Fibroblast of lung (primary cell): ENCODE measurements around the gene NINL. TPM values are rescaled to one million over a fixed set of nuclear protein-coding genes. Genes with fewer than 3 reads are reported as not detected.
"Not testable (repeated sequence)": the region's sequence is repeated elsewhere in the genome, so short reads cannot be mapped to it uniquely, and the experiment has no call there.

Source experiments
- DNase-seq, 2 donors: peaks; one replicate each; pipeline versions ENCODE4 v3.0.0 to v3.0.0-alpha.2; 2010; ENCODE audit warnings: low read depth in 2 of 2
- H2AFZ ChIP-seq: 2 replicates; pipeline ENCODE4 v1.5.1; 2012; ENCODE audit warnings: low read length, control low read depth, inconsistent platforms
- H3K27ac ChIP-seq: 2 replicates; pipeline ENCODE4 v1.5.1; 2011; ENCODE audit warnings: low read length, control low read depth; ENCODE audit not compliant: insufficient read depth
- H3K27me3 ChIP-seq: 2 replicates; pipeline ENCODE4 v1.5.1; 2011; ENCODE audit warnings: mild to moderate bottlenecking, low read length; ENCODE audit not compliant: control insufficient read depth, insufficient read depth
- H3K36me3 ChIP-seq: 2 replicates; pipeline ENCODE4 v1.5.1; 2011; ENCODE audit warnings: low read length; ENCODE audit not compliant: control insufficient read depth, insufficient read depth
- H3K4me1 ChIP-seq: 2 replicates; pipeline ENCODE4 v1.5.1; 2011; ENCODE audit warnings: low read length; ENCODE audit not compliant: control insufficient read depth, insufficient read depth; ENCODE audit errors: extremely low read depth
- H3K4me2 ChIP-seq: 2 replicates; pipeline ENCODE4 v1.5.1; 2011; ENCODE audit warnings: low read length, control low read depth; ENCODE audit not compliant: insufficient read depth; ENCODE audit errors: extremely low read depth
- H3K4me3 ChIP-seq, 4 experiments: fragments of 200-600 bp in 1 of 4; sonication (generic) in 1 of 4; replicated peaks in 1 of 4; 2 replicates each; pipeline ENCODE4 v1.5.1; 2011 to 2016; ENCODE audit warnings: low read length in 4 of 4, low read depth in 3 of 4, mild to moderate bottlenecking in 3 of 4, control low read depth in 2 of 4, inconsistent platforms in 1 of 4, mixed read lengths in 1 of 4; ENCODE audit not compliant: insufficient read depth in 1 of 4; ENCODE audit errors: control extremely low read depth in 1 of 4
- H3K79me2 ChIP-seq: 2 replicates; pipeline ENCODE4 v1.5.1; 2012; ENCODE audit warnings: mild to moderate bottlenecking, low read length, inconsistent platforms; ENCODE audit not compliant: control insufficient read depth, insufficient read depth
- H3K9ac ChIP-seq: 2 replicates; pipeline ENCODE4 v1.5.1; 2011; ENCODE audit warnings: mild to moderate bottlenecking, low read length, control low read depth; ENCODE audit not compliant: insufficient read depth
- H3K9me3 ChIP-seq: 2 replicates; pipeline ENCODE4 v1.5.1; 2012; ENCODE audit warnings: low read depth, low read length; ENCODE audit not compliant: control insufficient read depth, insufficient read depth
- H4K20me1 ChIP-seq: 2 replicates; pipeline ENCODE4 v1.5.1; 2011; ENCODE audit warnings: low read length; ENCODE audit not compliant: control insufficient read depth, insufficient read depth; ENCODE audit errors: extremely low read depth
- EZH2 ChIP-seq: IDR thresholded peaks from 2 replicates; pipeline ENCODE4 v1.5.1; 2012; ENCODE audit warnings: low read length, control low read depth, mild to moderate bottlenecking; ENCODE audit errors: missing control alignments
- polyA plus RNA-seq, 2 donors: library from polyadenylated mRNA; depleted of rRNA in 1 of 2; stranded (reverse) in 1 of 2; unstranded in 1 of 2; fragments of >200 nt; gene quantifications; 2 replicates each; pipeline ENCODE4 v1.2.1, GENCODE V29; 2011 to 2012; ENCODE audit warnings: missing spikeins in 1 of 2
- total RNA-seq: library from RNA; depleted of rRNA; stranded (reverse); fragments of >200 nt; gene quantifications from 2 replicates; pipeline ENCODE4 v1.2.1, GENCODE V29; 2014
- TF ChIP-seq, protein P1 (sequence below), 2 donors: IDR thresholded peaks in 1 of 2; conservative IDR thresholded peaks in 1 of 2; 1 replicate in 1 of 2; 2 replicates in 1 of 2; pipeline ENCODE4 v1.5.1; 2011 to 2012; ENCODE audit warnings: low read length in 2 of 2, control low read depth in 1 of 2, inconsistent platforms in 1 of 2, low read depth in 1 of 2, mild to moderate bottlenecking in 1 of 2

The NINL gene
- total and polyA plus RNA-seq, 2 donors (not counting 1 experiment from before 2014, with no cell fraction given) = 4.4 to 16.3 TPM

DNA sequence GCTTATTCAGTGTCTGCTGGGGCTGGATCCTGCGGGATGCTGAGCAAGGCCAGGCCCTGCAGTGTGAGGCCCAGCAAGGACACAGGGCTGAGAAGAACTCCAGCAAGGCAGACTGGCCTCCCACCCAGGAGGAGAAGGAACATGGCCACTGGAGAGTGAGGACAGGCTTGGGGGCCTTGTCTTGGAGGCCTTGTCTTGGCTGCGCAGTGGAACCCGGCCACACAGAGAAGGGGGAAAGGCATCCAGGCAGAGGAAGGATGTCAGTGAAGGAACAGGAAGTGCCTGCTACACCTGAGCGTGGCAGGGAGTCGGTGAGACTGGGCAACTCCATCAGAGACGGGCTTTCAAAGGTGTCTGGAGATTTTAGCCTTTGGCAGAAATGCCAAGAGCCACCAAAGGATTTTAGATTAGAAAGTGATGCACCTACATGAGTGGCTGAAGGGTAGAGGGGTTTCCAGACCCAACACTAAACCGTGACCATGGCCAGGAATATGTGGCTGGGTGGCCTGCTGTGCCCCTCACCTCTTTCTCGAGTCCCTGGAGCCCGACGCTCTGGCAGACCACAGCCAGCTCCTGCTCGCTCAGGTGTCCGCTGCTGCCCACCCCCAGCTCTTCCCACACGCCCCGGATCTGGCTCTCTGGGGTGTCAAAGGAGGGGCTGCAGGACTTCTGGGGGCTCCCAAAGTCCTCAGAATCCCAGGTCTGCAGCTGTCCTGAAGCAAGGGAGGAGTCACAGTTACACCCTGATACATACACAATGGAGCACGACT is 80.8 kb downstream of the NINL start:
- DNase-seq = no peak
- Histone ChIP-seq H3K9me3 (no peaks in the 10 kb centered on the region), H4K20me1 (no peaks in the 10 kb centered on the region), H2AFZ (no peak overlapping the region), H3K4me3 (no peak overlapping the region), H3K27me3 (no peaks in the 10 kb centered on the region), H3K4me1 (peaks cover 6% of the 10 kb centered on the region), H3K9ac (no peak overlapping the region), H3K27ac (no peak overlapping the region), H3K36me3 (peaks cover 9% of the 10 kb centered on the region), H3K79me2 (no peaks in the 10 kb centered on the region), H3K4me2 (no peak overlapping the region)
- TF ChIP-seq EZH2 = no peak
- TF ChIP-seq, protein P1, sequence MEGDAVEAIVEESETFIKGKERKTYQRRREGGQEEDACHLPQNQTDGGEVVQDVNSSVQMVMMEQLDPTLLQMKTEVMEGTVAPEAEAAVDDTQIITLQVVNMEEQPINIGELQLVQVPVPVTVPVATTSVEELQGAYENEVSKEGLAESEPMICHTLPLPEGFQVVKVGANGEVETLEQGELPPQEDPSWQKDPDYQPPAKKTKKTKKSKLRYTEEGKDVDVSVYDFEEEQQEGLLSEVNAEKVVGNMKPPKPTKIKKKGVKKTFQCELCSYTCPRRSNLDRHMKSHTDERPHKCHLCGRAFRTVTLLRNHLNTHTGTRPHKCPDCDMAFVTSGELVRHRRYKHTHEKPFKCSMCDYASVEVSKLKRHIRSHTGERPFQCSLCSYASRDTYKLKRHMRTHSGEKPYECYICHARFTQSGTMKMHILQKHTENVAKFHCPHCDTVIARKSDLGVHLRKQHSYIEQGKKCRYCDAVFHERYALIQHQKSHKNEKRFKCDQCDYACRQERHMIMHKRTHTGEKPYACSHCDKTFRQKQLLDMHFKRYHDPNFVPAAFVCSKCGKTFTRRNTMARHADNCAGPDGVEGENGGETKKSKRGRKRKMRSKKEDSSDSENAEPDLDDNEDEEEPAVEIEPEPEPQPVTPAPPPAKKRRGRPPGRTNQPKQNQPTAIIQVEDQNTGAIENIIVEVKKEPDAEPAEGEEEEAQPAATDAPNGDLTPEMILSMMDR (conservative IDR thresholded peaks at IDR 0.05 in 1 of 2, IDR thresholded peaks at IDR 0.05 in 1 of 2; ENCODE audit: low read depth in 1 of 2, low read length in 2 of 2) = no peak

DNA sequence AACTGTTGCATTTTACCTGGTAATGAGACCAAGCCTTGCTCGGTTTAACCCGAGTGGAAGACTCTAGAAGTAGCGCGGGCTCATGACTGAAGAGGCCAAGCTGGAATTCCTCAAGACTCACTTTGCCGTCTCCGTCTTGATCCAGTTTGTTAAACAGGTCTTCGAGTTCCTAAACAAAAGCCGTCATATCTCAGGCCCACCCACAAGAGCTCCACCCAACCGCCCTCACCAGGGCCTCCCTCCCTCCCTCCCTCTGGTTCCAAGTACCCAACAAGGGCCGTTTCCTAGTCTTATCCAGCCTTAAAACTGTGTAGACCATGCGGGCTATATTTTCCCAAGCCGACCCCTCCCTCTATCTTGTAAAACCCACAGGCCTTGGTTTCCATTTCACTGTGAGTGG is 81.4 kb downstream of the NINL start:
- no peak for DNase-seq
- Histone ChIP-seq H3K27ac (no peak overlapping the region), H3K4me2 (no peak overlapping the region), H3K36me3 (peaks cover 9% of the 10 kb centered on the region), H3K27me3 (no peaks in the 10 kb centered on the region), H2AFZ (no peak overlapping the region), H4K20me1 (no peaks in the 10 kb centered on the region), H3K4me1 (peaks cover 6% of the 10 kb centered on the region), H3K4me3 (no peak overlapping the region), H3K79me2 (no peaks in the 10 kb centered on the region), H3K9me3 (no peaks in the 10 kb centered on the region), H3K9ac (no peak overlapping the region)
- no peak for TF ChIP-seq EZH2
- TF ChIP-seq, protein P1 (conservative IDR thresholded peaks at IDR 0.05 in 1 of 2, IDR thresholded peaks at IDR 0.05 in 1 of 2; ENCODE audit: low read depth in 1 of 2, low read length in 2 of 2) = no peak

DNA sequence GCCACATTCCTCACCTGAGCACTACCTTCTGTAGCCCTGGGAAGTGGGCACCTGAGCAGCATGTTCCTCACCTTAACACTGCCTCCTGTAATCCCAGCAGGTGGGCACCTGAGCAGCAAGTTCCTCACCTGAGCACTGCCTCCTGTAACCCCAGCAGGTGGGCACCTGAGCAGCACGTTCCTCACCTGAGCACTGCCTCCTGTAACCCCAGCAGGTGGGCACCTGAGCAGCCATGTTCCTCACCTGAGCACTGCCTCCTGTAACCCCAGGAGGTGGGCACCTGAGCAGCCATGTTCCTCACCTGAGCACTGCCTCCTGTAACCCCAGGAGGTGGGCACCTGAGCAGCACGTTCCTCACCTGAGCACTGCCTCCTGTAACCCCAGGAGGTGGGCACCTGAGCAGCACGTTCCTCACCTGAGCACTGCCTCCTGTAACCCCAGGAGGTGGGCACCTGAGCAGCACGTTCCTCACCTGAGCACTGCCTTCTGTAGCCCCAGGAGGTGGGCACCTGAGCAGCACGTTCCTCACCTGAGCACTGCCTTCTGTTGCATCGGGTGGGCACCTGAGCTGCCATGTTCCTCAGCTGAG is 82.2 kb downstream of the NINL start:
- H2AFZ ChIP-seq, H3K27ac ChIP-seq, H3K36me3 ChIP-seq, H3K9ac ChIP-seq, H3K79me2 ChIP-seq, H3K9me3 ChIP-seq, H3K4me3 ChIP-seq, H3K27me3 ChIP-seq, H3K4me2 ChIP-seq, DNase-seq, H4K20me1 ChIP-seq, H3K4me1 ChIP-seq: not testable (repeated sequence)
